Renal cortical epithelial cell (primary cell): ENCODE data around the gene REV1. TPM values are rescaled to one million over a fixed set of nuclear protein-coding genes. Genes with fewer than 3 reads are reported as not detected.

ENCODE experiments used
- DNase-seq: peaks from one replicate; pipeline ENCODE4 v3.0.0-alpha.2; 2011; ENCODE audit warnings: low read depth
- total RNA-seq: library from RNA; depleted of rRNA; stranded (reverse); fragments of >200 nt; gene quantifications from 2 replicates; pipeline ENCODE4 v1.2.3, GENCODE V29; 2014

The REV1 gene
- total RNA-seq, 1 donor from 2014 or later = 54.6 TPM

GRCh38 chr2:99450199-99450598, 39.6 kb downstream of the REV1 start:
- peak; percentile 13 for DNase-seq

GRCh38 chr2:99448556-99448955, 41.3 kb downstream of the REV1 start:
- DNase-seq = peak; percentile 96

DNA sequence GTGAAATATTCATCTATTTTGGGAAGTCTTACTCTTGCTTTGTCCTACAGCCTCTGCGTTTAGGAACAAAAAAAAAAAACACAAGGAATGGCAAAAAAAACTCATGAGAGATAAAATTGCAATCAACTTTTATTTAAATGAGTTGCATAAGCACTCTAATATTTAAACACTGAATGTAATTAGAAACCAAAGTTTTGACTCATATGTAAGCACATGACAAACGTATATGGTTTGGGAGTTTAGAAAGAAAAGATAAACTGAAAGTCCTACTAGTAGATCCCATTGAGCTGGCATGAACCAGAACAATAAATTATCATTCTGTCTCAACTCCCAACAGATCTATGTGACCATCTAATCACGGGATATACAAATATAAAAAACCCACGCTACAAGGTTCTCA, 44.8 kb downstream of the REV1 start:
- no peak for DNase-seq

GRCh38 chr2:99444222-99444621, 45.6 kb downstream of the REV1 start:
- no peak for DNase-seq

- DNase-seq = peak; percentile 25
Observed at GRCh38 chr2:99442837-99443236, 47.0 kb downstream of the REV1 start.

DNA sequence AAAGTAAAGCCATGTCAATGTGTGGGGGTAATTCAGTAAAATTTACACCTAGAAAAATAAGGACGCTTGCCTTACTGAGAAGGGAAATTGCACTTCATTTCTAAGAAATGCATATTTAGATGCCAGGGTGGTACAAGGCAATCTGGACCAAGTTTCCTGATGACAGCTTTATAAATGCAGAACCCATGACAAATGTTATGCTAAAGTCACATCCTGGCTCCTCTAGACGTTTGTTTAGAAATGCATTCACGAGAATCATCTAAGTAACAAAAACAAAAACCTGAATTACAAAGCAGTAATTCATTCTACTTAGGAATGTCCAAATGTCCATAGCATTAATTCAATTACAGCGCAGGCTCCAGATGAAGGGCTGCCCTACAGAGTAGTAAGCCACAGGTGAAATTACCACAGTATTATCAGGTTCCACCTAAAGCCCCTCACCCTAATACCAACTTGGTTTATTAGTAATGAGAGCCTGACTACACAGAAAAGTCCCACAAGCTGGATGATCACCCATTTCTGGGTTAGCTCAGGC, 49.8 kb downstream of the REV1 start:
- DNase-seq = no peak

DNA sequence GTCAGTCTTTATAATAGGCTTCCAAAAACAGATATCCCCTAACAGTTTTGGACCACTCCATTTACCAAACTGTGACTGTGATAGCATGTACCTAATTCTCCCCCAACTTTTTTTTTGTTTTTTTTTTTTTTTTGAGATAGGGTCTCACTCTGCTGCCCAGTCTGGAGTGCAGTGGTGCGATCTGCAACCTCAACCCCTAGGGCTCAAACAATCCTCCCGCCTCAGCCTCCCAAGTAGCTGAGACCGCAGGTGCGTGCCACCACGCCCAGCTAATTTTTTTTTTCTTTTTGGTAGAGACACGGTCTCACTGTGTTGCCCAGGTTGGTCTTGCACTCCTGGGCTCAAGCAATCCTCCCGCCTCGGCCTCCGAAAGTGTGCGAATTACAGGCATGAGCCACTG, 52.9 kb downstream of the REV1 start:
- DNase-seq = no peak

GRCh38 chr2:99433340-99433739, 56.5 kb downstream of the REV1 start:
- no peak for DNase-seq

- DNase-seq = no peak
Observed at GRCh38 chr2:99431587-99432275, 58.1 kb downstream of the REV1 start.

- DNase-seq = peak; percentile 61
Observed at GRCh38 chr2:99430614-99431291, 59.1 kb downstream of the REV1 start.

GRCh38 chr2:99425022-99425421, 64.8 kb downstream of the REV1 start:
- DNase-seq = no peak

DNA sequence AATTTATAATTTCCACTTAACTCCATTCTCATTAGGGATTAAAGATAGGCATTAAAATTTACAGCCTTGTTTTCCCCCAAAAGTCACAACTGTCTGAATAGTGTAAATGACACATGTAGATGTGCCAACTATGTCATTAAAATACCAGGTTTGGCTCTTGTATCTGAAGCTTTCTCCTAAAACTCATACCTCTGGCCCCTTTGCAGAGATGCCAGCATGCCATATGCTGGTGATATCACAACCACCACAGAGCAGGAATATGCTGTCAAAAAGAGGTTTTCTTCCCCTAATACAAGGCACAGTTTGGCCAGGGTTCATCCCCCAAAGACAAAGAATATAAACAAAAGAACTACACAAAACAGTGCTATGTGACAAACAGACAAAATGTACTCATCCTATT, 65.4 kb downstream of the REV1 start:
- no peak for DNase-seq

DNA sequence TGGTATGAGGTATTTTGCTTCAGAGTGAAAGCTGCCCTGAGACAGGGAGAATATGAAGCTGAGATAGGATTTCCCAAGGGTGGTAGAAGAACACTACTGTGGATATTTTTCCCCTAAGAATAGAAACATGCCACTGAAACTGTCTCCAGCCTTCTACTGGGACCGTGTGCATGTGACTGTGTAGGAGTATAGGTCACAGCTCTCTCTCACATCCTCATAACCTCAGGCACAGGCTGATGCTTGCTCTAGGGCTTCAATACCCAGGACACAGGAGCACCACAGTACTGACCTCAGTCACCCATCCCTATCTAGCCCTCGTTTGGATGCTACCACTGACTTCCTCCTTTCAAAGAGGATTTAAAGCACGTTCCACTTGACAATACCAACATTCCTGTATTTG, 67.2 kb downstream of the REV1 start:
- DNase-seq = no peak

DNA sequence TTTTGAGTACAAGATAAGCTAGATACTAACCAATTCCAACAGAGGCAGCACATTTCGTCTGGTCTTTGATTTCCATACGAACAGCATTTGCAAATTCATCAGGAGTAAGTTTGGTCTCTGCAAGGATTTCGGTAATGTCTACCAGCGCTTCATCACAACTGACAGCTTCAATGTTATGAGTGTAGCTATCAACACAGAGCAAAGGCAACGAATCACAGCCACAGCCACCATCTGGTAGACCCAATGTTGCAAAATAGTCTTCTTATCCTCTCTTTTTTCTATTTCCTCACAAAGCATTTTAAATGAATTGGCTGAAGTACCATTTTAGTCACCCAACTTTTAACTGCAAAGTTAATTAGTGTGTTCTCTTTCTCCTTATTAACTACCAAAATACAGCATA, 68.3 kb downstream of the REV1 start:
- peak; percentile 30 for DNase-seq

DNA sequence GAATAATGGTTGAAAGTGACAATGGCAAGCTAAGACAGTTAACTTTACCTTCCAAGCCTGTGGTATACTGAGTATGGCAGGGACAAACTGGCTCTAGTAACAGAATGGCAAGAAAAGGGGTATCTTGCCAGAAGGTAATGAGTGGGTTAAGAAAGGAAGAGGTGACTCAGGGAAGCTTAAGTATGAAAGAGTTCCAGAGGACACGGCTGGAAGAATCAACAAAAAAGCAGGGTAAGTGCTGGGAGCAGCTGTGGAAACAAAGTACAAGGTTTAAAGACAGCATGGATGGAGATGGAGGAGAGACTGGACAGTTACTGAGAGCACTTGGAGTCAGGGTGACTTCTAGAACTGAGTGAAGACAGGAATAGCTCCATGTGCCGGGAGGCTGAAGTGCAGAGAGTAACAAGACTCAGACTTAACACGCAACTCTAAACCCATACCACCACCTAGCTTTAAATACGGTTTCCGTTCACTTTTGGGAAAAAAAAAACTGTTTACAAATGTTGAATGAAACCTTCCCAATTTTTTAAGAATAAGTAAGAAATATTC, 69.0 kb downstream of the REV1 start:
- peak; percentile 54 for DNase-seq

- peak; percentile 42 for DNase-seq
Observed at GRCh38 chr2:99420031-99420430, 69.8 kb downstream of the REV1 start.

- no peak for DNase-seq
Observed at GRCh38 chr2:99417396-99417795, 72.4 kb downstream of the REV1 start.

GRCh38 chr2:99414566-99414965, 75.3 kb downstream of the REV1 start:
- no peak for DNase-seq

- no peak for DNase-seq
Observed at GRCh38 chr2:99410276-99410675, 79.5 kb downstream of the REV1 start.

GRCh38 chr2:99406137-99406536, 83.7 kb downstream of the REV1 start:
- DNase-seq = no peak

DNA sequence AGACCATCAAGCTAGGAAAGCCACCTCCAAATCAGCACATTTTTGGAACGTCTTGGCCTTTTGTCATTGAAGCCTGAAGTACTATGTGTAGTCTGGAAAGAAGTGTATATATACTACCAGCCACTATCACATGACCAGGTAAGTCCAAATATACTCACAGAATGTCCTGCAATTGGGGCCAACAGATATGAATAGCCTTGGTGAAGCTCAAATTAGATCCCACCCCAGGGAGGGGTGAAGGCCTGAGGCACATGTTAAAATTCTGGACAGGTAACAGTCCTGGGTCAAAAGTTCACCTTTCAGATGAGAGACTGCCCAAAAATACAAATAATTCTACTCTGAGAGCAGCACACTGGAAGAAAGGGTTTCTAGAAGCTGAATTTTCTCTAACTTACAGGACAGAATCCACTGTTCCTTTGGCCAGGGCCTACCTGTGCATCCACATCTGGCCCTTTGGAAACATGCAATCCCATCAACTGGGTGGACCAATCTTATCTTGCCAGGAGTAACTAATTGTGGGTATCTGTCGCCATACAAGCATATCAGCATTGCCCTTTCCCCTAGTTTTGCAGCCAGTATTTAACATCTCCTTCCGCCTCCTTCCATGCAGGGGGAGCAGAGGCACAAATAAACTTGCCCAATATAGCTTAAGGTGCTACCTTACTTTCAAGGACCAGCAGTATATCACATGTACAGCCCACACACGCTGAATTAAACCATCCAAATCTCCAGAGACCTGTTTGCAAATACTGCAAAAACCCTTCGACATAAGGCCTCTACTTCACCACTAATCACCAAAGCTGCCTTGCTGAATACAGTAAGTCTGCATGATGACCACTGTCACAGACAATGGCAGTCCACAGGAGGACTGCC, 84.8 kb downstream of the REV1 start:
- no peak for DNase-seq
